NOMO-1 treated with dmso at 0.1 percent for 144 hours (cell line): ENCODE data around the gene PLXNA4.
"Not testable (repeated sequence)": the region's sequence is repeated elsewhere in the genome, so short reads cannot be mapped to it uniquely, and the experiment has no call there.

Experiments
- DNase-seq: peaks from one replicate; lab custom pipeline; 2025; ENCODE audit not compliant: unreplicated experiment; lab: John Stamatoyannopoulos, UW

The PLXNA4 gene

GRCh38 chr7:132393789-132394261, 182.4 kb downstream of the PLXNA4 start:
- no peak for DNase-seq

GRCh38 chr7:132392713-132393112, 183.6 kb downstream of the PLXNA4 start:
- DNase-seq, result no peak

GRCh38 chr7:132390705-132391104, 185.6 kb downstream of the PLXNA4 start:
- peak; percentile 12 for DNase-seq

- not testable (repeated sequence) for DNase-seq
Observed at GRCh38 chr7:132390049-132390448, 186.2 kb downstream of the PLXNA4 start.

- no peak for DNase-seq
Observed at GRCh38 chr7:132388688-132389087, 187.6 kb downstream of the PLXNA4 start.

GRCh38 chr7:132387596-132387995, 188.7 kb downstream of the PLXNA4 start:
- DNase-seq, result no peak

- DNase-seq, result no peak
Observed at GRCh38 chr7:132386201-132386681, 190.0 kb downstream of the PLXNA4 start.

GRCh38 chr7:132383962-132384361, 192.3 kb downstream of the PLXNA4 start:
- DNase-seq, result no peak

GRCh38 chr7:132381742-132382472, 194.4 kb downstream of the PLXNA4 start:
- DNase-seq, result no peak

GRCh38 chr7:132380059-132380458, 196.2 kb downstream of the PLXNA4 start:
- DNase-seq, result no peak

GRCh38 chr7:132379292-132379691, 197.0 kb downstream of the PLXNA4 start:
- DNase-seq, result no peak

- DNase-seq, result no peak
Observed at GRCh38 chr7:132377703-132378584, 198.3 kb downstream of the PLXNA4 start.

- no peak for DNase-seq
Observed at GRCh38 chr7:132377015-132377414, 199.3 kb downstream of the PLXNA4 start.

- DNase-seq, result no peak
Observed at GRCh38 chr7:132376361-132377013, 199.8 kb downstream of the PLXNA4 start.

- no peak for DNase-seq
Observed at GRCh38 chr7:132373879-132374278, 202.4 kb downstream of the PLXNA4 start.

GRCh38 chr7:132373041-132373440, 203.2 kb downstream of the PLXNA4 start:
- no peak for DNase-seq

GRCh38 chr7:132371948-132372347, 204.3 kb downstream of the PLXNA4 start:
- no peak for DNase-seq

- DNase-seq, result no peak
Observed at GRCh38 chr7:132368246-132368900, 207.9 kb downstream of the PLXNA4 start.

- no peak for DNase-seq
Observed at GRCh38 chr7:132367795-132368194, 208.5 kb downstream of the PLXNA4 start.

- no peak for DNase-seq
Observed at GRCh38 chr7:132367004-132367403, 209.3 kb downstream of the PLXNA4 start.

GRCh38 chr7:132364226-132364625, 212.0 kb downstream of the PLXNA4 start:
- no peak for DNase-seq
